Chondrocyte (in vitro differentiated cells): ENCODE measurements around the gene SLC27A4. TPM values are rescaled to one million over a fixed set of nuclear protein-coding genes. Genes with fewer than 3 reads are reported as not detected.

Experiments
- DNase-seq: peaks from one replicate; pipeline ENCODE4 v3.0.0; 2021; ENCODE audit warnings: mixed read lengths, low spot score
- H3K27ac Mint-ChIP-seq: one replicate; pipeline ENCODE4 v1.8.0; 2021; ENCODE audit warnings: mild to moderate bottlenecking, moderate library complexity, mixed read lengths; ENCODE audit not compliant: unreplicated experiment
- H3K27me3 Mint-ChIP-seq: 2 replicates; pipeline ENCODE4 v1.8.0; 2021; ENCODE audit warnings: low read depth, mixed read lengths
- H3K36me3 Mint-ChIP-seq: 2 replicates; pipeline ENCODE4 v1.8.0; 2021; ENCODE audit warnings: low read depth, mixed read lengths
- H3K4me1 Mint-ChIP-seq: 2 replicates; pipeline ENCODE4 v1.8.0; 2021; ENCODE audit warnings: low read depth, mild to moderate bottlenecking, mixed read lengths
- H3K4me3 Mint-ChIP-seq: one replicate; pipeline ENCODE4 v1.8.0; 2021; ENCODE audit warnings: mild to moderate bottlenecking, moderate library complexity, mixed read lengths; ENCODE audit not compliant: unreplicated experiment
- H3K9me3 Mint-ChIP-seq: 2 replicates; pipeline ENCODE4 v1.8.0; 2021; ENCODE audit warnings: low read depth, mixed read lengths
- CTCF ChIP-seq: fragments of 200-600 bp; sonication (generic); IDR thresholded peaks from 2 replicates; pipeline ENCODE4 v1.5.0; 2021; ENCODE audit warnings: antibody characterized with exemption, mild to moderate bottlenecking, moderate library complexity
- total RNA-seq: library from RNA; stranded (reverse); gene quantifications from 3 replicates; pipeline ENCODE4 v1.2.1, GENCODE V29; 2021

Gene SLC27A4
- total RNA-seq, 1 donor from 2014 or later: 42.1 TPM

- peaks cover 25% of the 10 kb centered on the region for H3K36me3 Mint-ChIP-seq
- no peaks in the 10 kb centered on the region for H3K27me3 Mint-ChIP-seq
- no peak overlapping the region for H3K4me3 Mint-ChIP-seq
- DNase-seq: no peak
- no peak overlapping the region for H3K27ac Mint-ChIP-seq
- TF ChIP-seq CTCF: no peak
- no peaks in the 10 kb centered on the region for H3K9me3 Mint-ChIP-seq
- no peaks in the 10 kb centered on the region for H3K4me1 Mint-ChIP-seq
Observed at GRCh38 chr9:128349125-128349524, 8.8 kb downstream of the SLC27A4 start.

GRCh38 chr9:128349772-128350171, 9.4 kb downstream of the SLC27A4 start:
- peaks cover 24% of the 10 kb centered on the region for H3K36me3 Mint-ChIP-seq
- no peaks in the 10 kb centered on the region for H3K4me1 Mint-ChIP-seq
- H3K4me3 Mint-ChIP-seq: no peak overlapping the region
- no peak for DNase-seq
- H3K27me3 Mint-ChIP-seq: no peaks in the 10 kb centered on the region
- no peak for TF ChIP-seq CTCF
- H3K27ac Mint-ChIP-seq: no peak overlapping the region
- no peaks in the 10 kb centered on the region for H3K9me3 Mint-ChIP-seq

- H3K9me3 Mint-ChIP-seq: no peaks in the 10 kb centered on the region
- peaks cover 19% of the 10 kb centered on the region for H3K36me3 Mint-ChIP-seq
Observed at GRCh38 chr9:128355451-128355850, 15.1 kb downstream of the SLC27A4 start.

GRCh38 chr9:128358090-128358489, 17.8 kb downstream of the SLC27A4 start:
- DNase-seq: no peak
- peaks cover 13% of the 10 kb centered on the region for H3K36me3 Mint-ChIP-seq
- no peaks in the 10 kb centered on the region for H3K27me3 Mint-ChIP-seq
- TF ChIP-seq CTCF: no peak
- H3K4me3 Mint-ChIP-seq: no peak overlapping the region
- H3K9me3 Mint-ChIP-seq: no peaks in the 10 kb centered on the region
- H3K27ac Mint-ChIP-seq: no peak overlapping the region
- peaks cover 18% of the 10 kb centered on the region for H3K4me1 Mint-ChIP-seq

More at GRCh38 chr9:128355451-128355850, 15.1 kb downstream of the SLC27A4 start:
- no peak for TF ChIP-seq CTCF
- no peak overlapping the region for H3K27ac Mint-ChIP-seq
- H3K4me3 Mint-ChIP-seq: no peak overlapping the region
- H3K27me3 Mint-ChIP-seq: no peaks in the 10 kb centered on the region
- DNase-seq: no peak
- no peaks in the 10 kb centered on the region for H3K4me1 Mint-ChIP-seq

GRCh38 chr9:128358861-128359260, 18.5 kb downstream of the SLC27A4 start:
- DNase-seq: no peak
- Mint-ChIP-seq H3K27me3 (no peaks in the 10 kb centered on the region), H3K9me3 (no peaks in the 10 kb centered on the region), H3K27ac (no peak overlapping the region), H3K4me1 (peaks cover 18% of the 10 kb centered on the region), H3K36me3 (peaks cover 13% of the 10 kb centered on the region), H3K4me3 (no peak overlapping the region)
- no peak for TF ChIP-seq CTCF
